HT1080 (cell line): ENCODE measurements around the gene TMEM258. TPM values are rescaled to one million over a fixed set of nuclear protein-coding genes. Genes with fewer than 3 reads are reported as not detected.

Experiments
- DNase-seq: peaks from one replicate; pipeline ENCODE4 v3.0.0-alpha.2; 2015; ENCODE audit warnings: low read depth
- polyA plus RNA-seq, 2 experiments: library from polyadenylated mRNA; depleted of rRNA; stranded (reverse); fragments of >200 nt; gene quantifications; 2 replicates each; pipeline ENCODE4 v1.2.3, GENCODE V29; 2015
- total RNA-seq: library from RNA; depleted of rRNA; stranded (reverse); fragments of >200 nt; shearing (Covaris generic); gene quantifications from 2 replicates; pipeline ENCODE4 v1.2.3, GENCODE V29; 2014; rRNA removed

TMEM258 gene
- 178 and 184 TPM in 2 replicates for total RNA-seq
- polyA plus RNA-seq (2015; cell fraction: cytosol; rRNA removed), result 183 and 205 TPM in 2 replicates
- polyA plus RNA-seq (2015; cell fraction: nucleus; rRNA removed), result 50.4 and 65.2 TPM in 2 replicates

GRCh38 chr11:61792310-61793082, at the start of gene TMEM258, which contains the start of gene FEN1:
TSS of gene TMEM258 (minus strand) at chr11:61792599. CDS start at chr11:61792558, 41 bp downstream.
TSS of gene FEN1 (plus strand) at chr11:61792911. CDS start at chr11:61795362, 2,451 bp downstream.
- peak; percentile 91 for DNase-seq

- DNase-seq, result no peak
These were observed 49.5 kb upstream of the TMEM258 start for GRCh38 chr11:61841636-61842527.

GRCh38 chr11:61840371-61840770, 48.0 kb upstream of the TMEM258 start:
- no peak for DNase-seq

GRCh38 chr11:61839742-61840141, 47.3 kb upstream of the TMEM258 start:
- no peak for DNase-seq

- no peak for DNase-seq
These were observed 46.5 kb upstream of the TMEM258 start for GRCh38 chr11:61838921-61839320.

GRCh38 chr11:61838501-61838900, 46.1 kb upstream of the TMEM258 start:
- DNase-seq, result no peak

DNA sequence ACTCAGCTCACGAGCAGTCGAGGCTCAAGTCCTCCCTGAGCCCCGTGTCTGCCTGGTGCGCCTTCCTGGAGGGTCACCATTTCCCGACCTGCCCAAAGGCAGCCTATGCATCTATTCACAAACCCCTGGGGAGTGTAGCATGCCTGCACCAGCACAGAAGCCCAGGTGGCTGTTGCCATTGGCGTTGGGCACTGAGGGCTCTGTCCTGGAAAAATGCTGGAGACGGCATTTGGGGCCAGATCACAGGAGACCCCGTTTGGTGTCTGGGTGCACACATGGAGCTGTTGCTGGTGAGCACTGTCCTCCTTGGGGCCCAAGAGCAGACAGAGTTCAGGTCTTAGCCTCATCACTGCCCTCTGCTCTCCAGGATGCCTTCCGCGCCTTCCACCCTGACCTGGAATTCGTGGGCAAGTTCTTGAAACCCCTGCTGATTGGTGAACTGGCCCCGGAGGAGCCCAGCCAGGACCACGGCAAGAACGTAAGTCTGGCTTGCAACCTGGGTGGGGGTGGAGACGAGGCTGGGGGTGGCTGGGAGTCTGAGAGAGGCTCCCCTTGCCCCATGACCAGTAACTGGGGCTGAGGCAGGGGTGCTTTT, 45.1 kb upstream of the TMEM258 start:
- no peak for DNase-seq

DNA sequence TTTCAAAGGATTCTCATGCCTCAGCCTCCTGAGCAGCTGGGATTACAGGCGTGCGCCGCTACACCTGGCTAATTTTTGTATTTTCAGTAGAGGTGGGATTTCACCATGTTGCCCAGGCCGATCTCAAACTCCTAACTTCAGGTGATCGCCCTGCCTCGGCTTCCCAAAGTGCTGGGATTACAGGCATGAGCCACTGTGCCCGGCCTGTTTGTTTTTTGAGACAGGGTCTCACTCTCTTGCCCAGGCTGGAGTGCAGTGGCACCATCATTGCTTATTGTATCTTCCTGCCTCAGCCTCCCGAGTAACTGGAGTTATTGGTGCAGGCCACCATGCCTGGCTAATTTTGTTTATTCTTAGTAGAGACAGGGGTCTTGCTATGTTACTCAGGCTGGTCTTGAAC, 43.8 kb upstream of the TMEM258 start:
- DNase-seq, result no peak

DNA sequence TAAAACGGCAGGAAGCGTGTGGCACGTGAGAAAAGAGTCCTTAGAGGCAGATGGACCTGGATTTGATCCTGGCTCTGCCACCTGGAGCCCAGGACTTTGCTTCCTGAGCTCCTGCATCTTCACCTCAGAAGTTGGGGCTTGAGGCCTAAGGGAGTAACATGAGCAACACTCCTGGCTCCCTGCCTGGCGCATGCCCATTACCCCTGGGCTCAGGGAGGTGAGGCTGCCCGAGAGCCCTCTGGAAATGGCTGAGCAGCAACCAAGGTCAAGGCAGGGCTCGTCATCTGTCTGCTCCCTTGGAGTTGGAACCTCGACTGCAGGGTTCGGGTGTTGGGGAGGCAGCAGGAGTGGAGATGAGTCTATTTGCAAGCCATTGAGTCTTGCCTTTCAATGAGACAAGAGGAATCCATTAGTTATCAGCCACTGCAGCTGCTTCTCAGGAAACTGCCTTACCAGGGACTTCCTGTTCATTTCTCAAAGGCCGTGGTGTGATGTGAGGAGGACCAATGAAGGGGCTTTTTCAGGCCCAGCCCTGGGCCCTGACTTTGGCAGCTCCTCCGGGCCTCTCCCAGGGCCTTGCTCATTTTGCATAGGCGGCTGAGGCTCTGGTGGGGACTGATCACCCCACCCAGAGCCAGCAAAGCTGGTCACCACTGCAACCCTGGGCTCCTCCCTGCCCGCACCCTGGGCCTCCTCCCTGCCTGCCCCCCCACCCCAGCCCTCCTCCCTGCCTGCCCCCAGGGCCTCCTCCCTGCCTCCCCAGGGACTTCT, 42.1 kb upstream of the TMEM258 start:
- peak; percentile 64 for DNase-seq

GRCh38 chr11:61833926-61834277, 41.5 kb upstream of the TMEM258 start:
- DNase-seq, result no peak

- no peak for DNase-seq
These were observed 41.1 kb upstream of the TMEM258 start for GRCh38 chr11:61833471-61833870.

DNA sequence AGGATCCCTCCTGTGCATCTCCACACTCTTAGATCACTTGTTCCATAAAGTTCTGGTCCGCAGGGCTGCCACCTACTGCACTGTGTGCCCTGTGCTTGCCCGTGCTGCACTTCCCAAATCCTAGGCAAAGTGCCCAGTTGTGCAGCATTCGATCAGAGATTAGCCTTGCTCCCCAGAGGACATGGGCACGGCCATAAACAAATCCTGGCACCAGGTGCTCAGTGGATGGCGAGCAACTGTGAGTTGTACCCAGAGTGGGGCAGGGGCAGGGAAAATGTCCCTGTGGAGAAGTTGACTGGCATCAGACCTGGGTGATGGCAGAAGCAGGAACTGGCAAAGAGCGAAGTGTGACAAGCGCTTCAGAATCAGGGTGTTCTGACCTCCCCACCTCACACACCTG, 40.4 kb upstream of the TMEM258 start:
- no peak for DNase-seq

DNA sequence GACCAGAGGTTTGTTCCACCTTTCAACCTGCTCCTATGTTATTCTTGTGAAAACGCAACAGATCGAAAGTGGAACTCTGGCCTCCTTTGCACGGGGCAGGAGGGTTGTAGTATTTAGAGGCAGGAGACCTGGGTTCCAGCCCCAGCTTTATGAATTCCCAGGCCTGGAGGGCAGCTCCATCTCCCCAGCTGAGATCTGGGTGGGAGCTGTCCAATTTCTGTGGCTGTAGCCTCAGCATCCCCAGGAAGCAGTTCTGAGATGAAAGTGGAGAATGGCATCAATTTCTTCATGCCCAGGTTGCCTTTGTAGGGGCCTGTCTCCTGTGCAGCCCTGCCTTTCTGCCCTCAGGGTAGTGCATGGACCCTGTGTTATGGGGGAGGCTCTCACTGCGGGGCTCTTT, 39.8 kb upstream of the TMEM258 start:
- no peak for DNase-seq

GRCh38 chr11:61830237-61831105, 38.1 kb upstream of the TMEM258 start:
- no peak for DNase-seq

DNA sequence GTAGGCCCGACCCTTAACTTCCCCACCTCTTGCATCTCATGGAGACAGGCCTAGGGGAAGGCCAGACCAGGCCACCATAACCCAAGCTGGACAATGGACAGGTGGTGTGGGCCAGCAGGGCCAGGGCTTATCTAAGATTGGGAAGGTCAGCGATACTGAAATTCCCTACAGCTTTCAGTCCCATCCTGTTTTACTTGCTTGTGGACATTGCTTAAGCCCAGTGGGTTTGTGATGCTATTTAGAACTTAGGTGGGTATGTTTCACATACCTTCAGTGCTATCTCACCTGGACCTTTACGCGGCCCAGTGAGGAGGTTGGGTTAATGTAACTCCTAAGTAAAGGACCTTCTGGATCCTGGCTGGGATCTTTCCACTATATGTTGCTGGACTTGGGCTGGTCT, 37.4 kb upstream of the TMEM258 start:
- DNase-seq, result no peak

GRCh38 chr11:61828629-61829407, 36.4 kb upstream of the TMEM258 start:
- DNase-seq, result peak; percentile 27

- DNase-seq, result no peak
These were observed 35.9 kb upstream of the TMEM258 start for GRCh38 chr11:61828379-61828628.

DNA sequence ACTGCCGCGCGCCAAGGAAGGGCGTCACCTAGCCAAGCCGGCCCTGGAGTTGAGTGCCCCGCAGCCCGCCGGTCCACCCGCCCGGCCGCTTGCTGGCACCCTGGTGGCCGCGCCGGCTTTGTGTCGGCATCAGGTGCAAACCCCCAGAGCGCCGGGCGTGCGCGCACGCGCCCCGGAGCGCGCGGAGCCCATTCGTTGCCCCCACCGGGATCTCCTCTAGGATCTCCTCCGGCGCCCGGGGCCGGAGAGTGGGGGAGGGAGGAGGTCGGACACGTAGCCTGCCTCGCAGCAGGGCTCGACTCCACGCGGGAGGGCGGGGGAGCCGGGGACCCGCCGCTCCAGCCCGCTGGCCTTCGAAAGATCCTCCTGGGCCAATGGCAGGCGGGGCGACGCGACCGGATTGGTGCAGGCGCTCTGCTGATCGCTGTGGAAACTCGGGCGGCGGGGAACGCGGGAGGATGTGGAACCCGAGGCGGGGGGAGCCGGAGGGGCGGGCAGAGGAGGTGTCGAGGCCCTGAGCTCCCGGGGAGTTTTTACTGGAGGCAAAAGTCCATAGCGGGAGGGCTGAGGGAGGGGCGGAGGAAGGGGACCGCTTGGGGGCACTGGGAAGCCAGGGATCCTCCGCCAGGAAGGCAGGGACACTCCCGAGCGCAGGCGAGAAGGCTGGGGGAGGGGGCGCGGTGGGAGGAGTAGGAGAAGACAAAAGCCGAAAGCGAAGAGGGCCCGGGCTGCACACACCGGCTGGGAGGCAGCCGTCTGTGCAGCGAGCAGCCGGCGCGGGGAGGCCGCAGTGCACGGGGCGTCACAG, 35.4 kb upstream of the TMEM258 start, which contains the start of gene FADS2:
Gene FADS2 (plus strand): TSS at position 730 of the 808 bp plus-strand sequence. CDS start 91 bp downstream, outside the sequence.
- peak; percentile 89 for DNase-seq
